Measurements from ENCODE around the gene GPR61.

The GPR61 gene

DNA sequence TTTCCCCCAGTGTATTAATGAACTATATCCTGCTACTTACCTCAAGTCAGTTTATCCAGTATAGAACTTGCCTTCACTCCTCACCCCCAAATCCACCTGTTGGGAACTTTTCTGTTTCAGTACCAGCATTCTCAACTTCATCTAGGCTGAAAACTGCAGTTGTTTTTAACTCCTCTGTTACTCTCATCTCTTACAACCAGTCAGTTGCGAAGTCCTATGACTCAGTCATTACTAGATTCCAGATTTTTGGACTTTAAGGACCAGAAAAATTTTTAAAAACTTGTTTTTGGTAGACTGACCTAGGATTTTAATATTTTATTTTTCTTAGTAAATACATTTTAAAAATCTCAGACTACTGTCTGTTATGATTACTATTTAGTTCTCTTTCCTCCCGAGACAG lies 16.9 kb downstream of the GPR61 start:
- POLR2A ChIA-PET: no interaction called here
- no peak for DNase-seq
- Histone ChIP-seq H3K4me1 (ENCODE audit: control extremely low read depth in 1 of 4, control insufficient read depth in 4 of 4, insufficient read depth in 4 of 4, low read length in 3 of 4) (peaks cover 6 to 20% (median 11%) of the 10 kb centered on the region in 4 experiments), H3K36me3 (ENCODE audit: control insufficient read depth in 4 of 4, insufficient read depth in 4 of 4, low read length in 3 of 4) (peaks cover 0 to 2% (median 0%) of the 10 kb centered on the region in 4 experiments), H3K9me3 (ENCODE audit: control extremely low read depth in 1 of 5, control insufficient read depth in 4 of 5, insufficient read depth in 2 of 5, low read depth in 1 of 5, low read length in 4 of 5) (no peaks in the 10 kb centered on the region), H3K27me3 (replicated peaks in 2 of 5; ENCODE audit: control insufficient read depth in 4 of 5, insufficient read depth in 5 of 5, low read length in 4 of 5) (no peaks in the 10 kb centered on the region), H3K4me3 (ENCODE audit: control insufficient read depth in 1 of 7, extremely low read depth in 1 of 7, insufficient read depth in 4 of 7, low read depth in 2 of 7, low read length in 6 of 7) (no peak overlapping the region), H3K27ac (ENCODE audit: insufficient read depth in 1 of 2, low read depth in 1 of 2, low read length in 2 of 2, poor library complexity in 1 of 2, severe bottlenecking in 2 of 2) (no peak overlapping the region)
- CTCF ChIA-PET: no interaction called here
- 100% methylated on average over 2 of the region's 2 CpGs for WGBS (ENCODE audit: insufficient coverage)

DNA sequence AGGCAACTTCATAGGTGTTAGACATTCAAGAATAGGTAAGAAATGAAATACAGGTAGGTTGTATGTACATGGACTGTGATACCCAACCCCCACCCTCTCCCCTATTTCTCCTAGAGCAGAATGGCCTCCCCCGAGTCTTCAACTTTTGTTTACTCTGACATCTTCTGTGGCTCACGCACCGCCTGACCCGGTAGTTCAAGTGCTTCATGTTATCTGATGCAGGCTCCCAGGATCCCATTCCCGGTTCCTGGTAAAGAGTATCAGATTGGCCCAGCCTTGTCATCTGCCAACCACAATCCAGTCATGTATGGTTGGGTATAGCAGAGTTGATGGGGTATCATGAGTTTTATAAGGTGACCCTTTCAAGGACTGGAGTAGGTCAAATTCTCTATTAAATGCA lies 17.8 kb downstream of the GPR61 start:
- no peak overlapping the region for H3K27ac ChIP-seq (ENCODE audit: insufficient read depth in 1 of 2, low read depth in 1 of 2, low read length in 2 of 2, poor library complexity in 1 of 2, severe bottlenecking in 2 of 2)
- no peaks in the 10 kb centered on the region for H3K27me3 ChIP-seq (replicated peaks in 2 of 5; ENCODE audit: control insufficient read depth in 4 of 5, insufficient read depth in 5 of 5, low read length in 4 of 5)
- peaks cover 0 to 2% (median 0%) of the 10 kb centered on the region in 4 experiments for H3K36me3 ChIP-seq (ENCODE audit: control insufficient read depth in 4 of 4, insufficient read depth in 4 of 4, low read length in 3 of 4)
- CTCF ChIA-PET: interaction anchor here (1.3 kb wide), 1 partner anchor 35 kb away, joined by 3 read pairs; no protein-coding TSS in a partner anchor
- DNase-seq: no peak
- H3K9me3 ChIP-seq (ENCODE audit: control extremely low read depth in 1 of 5, control insufficient read depth in 4 of 5, insufficient read depth in 2 of 5, low read depth in 1 of 5, low read length in 4 of 5): no peaks in the 10 kb centered on the region
- POLR2A ChIA-PET: interaction anchor here (2.0 kb wide), 1 partner anchor 8 kb away, joined by 6 read pairs; the partner anchor contains the start of gene GNAI3
- H3K4me3 ChIP-seq (ENCODE audit: control insufficient read depth in 1 of 7, extremely low read depth in 1 of 7, insufficient read depth in 4 of 7, low read depth in 2 of 7, low read length in 6 of 7): no peak overlapping the region
- 100% methylated on average over 2 of the region's 5 CpGs for WGBS (ENCODE audit: insufficient coverage)
- peaks cover 6 to 20% (median 12%) of the 10 kb centered on the region in 4 experiments for H3K4me1 ChIP-seq (ENCODE audit: control extremely low read depth in 1 of 4, control insufficient read depth in 4 of 4, insufficient read depth in 4 of 4, low read length in 3 of 4)

DNA sequence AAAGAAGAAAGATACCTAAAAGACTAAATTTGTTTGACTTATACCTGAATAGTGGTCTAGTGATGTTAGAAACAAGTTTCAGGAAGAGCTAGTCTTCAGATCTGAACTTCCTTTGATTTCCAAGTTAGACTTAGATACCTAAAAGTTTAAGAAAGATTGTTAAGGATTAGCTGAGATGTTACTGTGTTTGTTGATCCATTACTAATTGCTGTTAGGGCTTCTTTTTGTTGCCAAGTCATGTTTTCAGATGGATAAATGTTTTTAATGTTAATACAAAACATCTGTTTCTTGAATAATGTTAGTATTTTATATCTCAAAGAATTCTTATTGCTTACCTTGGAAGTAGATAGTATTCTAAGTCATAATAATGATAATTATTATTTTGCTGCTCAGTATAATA lies 20.3 kb downstream of the GPR61 start:
- no peak for DNase-seq
- Histone ChIP-seq H3K36me3 (ENCODE audit: control insufficient read depth in 4 of 4, insufficient read depth in 4 of 4, low read length in 3 of 4) (no peaks in the 10 kb centered on the region), H3K9me3 (ENCODE audit: control extremely low read depth in 1 of 5, control insufficient read depth in 4 of 5, insufficient read depth in 2 of 5, low read depth in 1 of 5, low read length in 4 of 5) (no peaks in the 10 kb centered on the region), H3K4me1 (ENCODE audit: control extremely low read depth in 1 of 4, control insufficient read depth in 4 of 4, insufficient read depth in 4 of 4, low read length in 3 of 4) (peaks cover 7 to 28% (median 20%) of the 10 kb centered on the region in 4 experiments), H3K27ac (ENCODE audit: insufficient read depth in 1 of 2, low read depth in 1 of 2, low read length in 2 of 2, poor library complexity in 1 of 2, severe bottlenecking in 2 of 2) (no peak overlapping the region), H3K4me3 (ENCODE audit: control insufficient read depth in 1 of 7, extremely low read depth in 1 of 7, insufficient read depth in 4 of 7, low read depth in 2 of 7, low read length in 6 of 7) (no peak overlapping the region), H3K27me3 (replicated peaks in 2 of 5; ENCODE audit: control insufficient read depth in 4 of 5, insufficient read depth in 5 of 5, low read length in 4 of 5) (no peaks in the 10 kb centered on the region)
- ChIA-PET CTCF (interaction anchor here (0.8 to 1.7 kb wide), 8 partner anchors 10 to 216 kb away, joined by 3 to 5 read pairs (median 3); no protein-coding TSS in a partner anchor), POLR2A (no interaction called here)

DNA sequence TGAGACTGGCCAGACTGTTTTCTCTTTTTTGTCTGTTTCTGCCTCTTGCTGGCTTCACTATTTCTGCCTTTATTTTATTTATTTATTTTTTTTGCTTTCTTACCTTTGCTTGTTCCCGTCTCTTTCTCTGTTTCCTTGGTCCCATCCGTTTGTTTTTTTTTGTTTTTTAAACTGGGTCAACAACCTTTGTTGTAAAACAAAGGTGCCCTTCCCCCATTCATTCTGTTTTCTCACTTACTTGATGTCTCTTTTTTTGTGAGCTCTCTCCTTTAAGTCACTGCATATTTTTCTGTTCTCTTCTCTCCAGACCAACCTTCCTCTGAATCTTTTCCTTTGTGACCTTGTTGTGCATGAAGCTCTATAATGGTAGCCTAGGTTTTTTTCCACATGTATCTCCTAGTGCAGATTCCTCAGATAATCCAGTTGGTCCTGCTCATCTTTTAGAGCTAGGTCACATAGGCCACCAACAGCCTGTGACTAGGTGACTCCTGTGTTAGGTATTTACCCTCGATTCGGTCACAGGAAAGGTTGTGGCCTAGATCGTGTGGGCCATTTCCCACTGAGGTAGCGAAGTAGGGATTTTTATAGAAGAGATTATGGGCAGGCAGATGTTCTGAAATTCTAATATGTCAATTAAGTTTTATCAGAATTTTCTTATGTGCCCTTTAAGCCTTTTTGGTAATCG lies 24.7 kb downstream of the GPR61 start:
- POLR2A ChIA-PET: interaction anchor here (0.6 to 1.5 kb wide), 4 partner anchors 9 to 244 kb away, joined by 3 to 4 read pairs (median 4); partner anchors contain the start of gene GNAI3

DNA sequence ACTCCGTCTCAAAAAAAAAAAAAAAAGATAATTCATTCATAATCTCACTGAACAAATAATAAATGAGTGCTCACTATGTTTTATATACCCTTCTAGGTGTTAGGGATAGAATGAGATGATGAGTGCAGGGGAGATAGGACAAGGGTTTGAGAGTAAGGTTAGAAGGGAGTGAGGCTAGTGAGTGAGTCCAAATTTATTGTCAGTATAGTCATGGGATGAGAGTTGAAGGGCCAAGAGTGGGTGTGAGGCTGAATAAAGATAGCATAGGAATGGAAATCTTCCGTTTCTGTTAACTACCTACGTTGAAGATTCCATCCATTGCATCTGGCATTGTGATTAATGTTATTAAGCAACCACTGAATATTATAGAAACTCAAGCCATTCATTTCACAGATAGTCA lies 25.6 kb downstream of the GPR61 start:
- Histone ChIP-seq H3K4me3 (ENCODE audit: control insufficient read depth in 1 of 7, extremely low read depth in 1 of 7, insufficient read depth in 4 of 7, low read depth in 2 of 7, low read length in 6 of 7) (no peak overlapping the region), H3K36me3 (ENCODE audit: control insufficient read depth in 4 of 4, insufficient read depth in 4 of 4, low read length in 3 of 4) (no peaks in the 10 kb centered on the region), H3K27ac (ENCODE audit: insufficient read depth in 1 of 2, low read depth in 1 of 2, low read length in 2 of 2, poor library complexity in 1 of 2, severe bottlenecking in 2 of 2) (no peak overlapping the region), H3K9me3 (ENCODE audit: control extremely low read depth in 1 of 5, control insufficient read depth in 4 of 5, insufficient read depth in 2 of 5, low read depth in 1 of 5, low read length in 4 of 5) (no peaks in the 10 kb centered on the region), H3K27me3 (replicated peaks in 2 of 5; ENCODE audit: control insufficient read depth in 4 of 5, insufficient read depth in 5 of 5, low read length in 4 of 5) (no peaks in the 10 kb centered on the region), H3K4me1 (ENCODE audit: control extremely low read depth in 1 of 4, control insufficient read depth in 4 of 4, insufficient read depth in 4 of 4, low read length in 3 of 4) (peaks cover 0 to 20% (median 11%) of the 10 kb centered on the region in 4 experiments)
- ChIA-PET POLR2A (no interaction called here), CTCF (interaction anchor here (1.2 kb wide), 1 partner anchor 9 kb away, joined by 5 read pairs; no protein-coding TSS in a partner anchor)
- DNase-seq: no peak
- no CpG with 5 or more reads among the region's 3 CpGs for WGBS (ENCODE audit: insufficient coverage)

More for the DNA sequence above, 24.7 kb downstream of the GPR61 start:
- no peak overlapping the region for H3K27ac ChIP-seq (ENCODE audit: insufficient read depth in 1 of 2, low read depth in 1 of 2, low read length in 2 of 2, poor library complexity in 1 of 2, severe bottlenecking in 2 of 2)
- no peak for DNase-seq
- no peaks in the 10 kb centered on the region for H3K9me3 ChIP-seq (ENCODE audit: control extremely low read depth in 1 of 5, control insufficient read depth in 4 of 5, insufficient read depth in 2 of 5, low read depth in 1 of 5, low read length in 4 of 5)
- CTCF ChIA-PET: interaction anchor here (1.2 to 1.3 kb wide), 2 partner anchors 9 to 18 kb away, joined by 4 read pairs; no protein-coding TSS in a partner anchor
- peaks cover 0 to 20% (median 11%) of the 10 kb centered on the region in 4 experiments for H3K4me1 ChIP-seq (ENCODE audit: control extremely low read depth in 1 of 4, control insufficient read depth in 4 of 4, insufficient read depth in 4 of 4, low read length in 3 of 4)
- no peaks in the 10 kb centered on the region for H3K36me3 ChIP-seq (ENCODE audit: control insufficient read depth in 4 of 4, insufficient read depth in 4 of 4, low read length in 3 of 4)
- WGBS (ENCODE audit: insufficient coverage): 95% methylated on average over 7 of the region's 7 CpGs
- H3K27me3 ChIP-seq (replicated peaks in 2 of 5; ENCODE audit: control insufficient read depth in 4 of 5, insufficient read depth in 5 of 5, low read length in 4 of 5): no peaks in the 10 kb centered on the region
- H3K4me3 ChIP-seq (ENCODE audit: control insufficient read depth in 1 of 7, extremely low read depth in 1 of 7, insufficient read depth in 4 of 7, low read depth in 2 of 7, low read length in 6 of 7): no peak overlapping the region

DNA sequence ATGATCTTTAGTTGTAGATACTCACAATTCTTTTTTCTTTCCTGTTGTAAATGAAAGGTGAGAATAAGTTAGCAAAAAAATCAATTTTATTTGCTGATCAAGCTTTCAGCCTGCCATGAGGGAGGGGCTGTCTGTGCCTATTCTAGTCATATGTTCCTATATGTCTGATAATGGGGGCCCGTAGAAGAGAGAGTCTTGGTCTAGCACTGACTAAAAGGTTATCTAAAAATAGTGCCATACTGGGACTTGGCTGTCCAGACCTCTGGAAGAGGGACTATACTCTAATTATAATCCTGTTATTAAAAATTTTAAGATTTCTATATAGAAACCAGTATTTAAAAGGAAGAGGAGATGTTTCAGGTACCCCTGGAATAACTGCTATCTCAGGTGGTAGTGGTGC lies 27.3 kb downstream of the GPR61 start:
- H3K27ac ChIP-seq (ENCODE audit: insufficient read depth in 1 of 2, low read depth in 1 of 2, low read length in 2 of 2, poor library complexity in 1 of 2, severe bottlenecking in 2 of 2): no peak overlapping the region
- H3K27me3 ChIP-seq (replicated peaks in 2 of 5; ENCODE audit: control insufficient read depth in 4 of 5, insufficient read depth in 5 of 5, low read length in 4 of 5): no peaks in the 10 kb centered on the region
- no peak overlapping the region for H3K4me3 ChIP-seq (ENCODE audit: control insufficient read depth in 1 of 7, extremely low read depth in 1 of 7, insufficient read depth in 4 of 7, low read depth in 2 of 7, low read length in 6 of 7)
- CTCF ChIA-PET: no interaction called here
- DNase-seq: no peak
- no peaks in the 10 kb centered on the region for H3K36me3 ChIP-seq (ENCODE audit: control insufficient read depth in 4 of 4, insufficient read depth in 4 of 4, low read length in 3 of 4)
- no CpG with 5 or more reads among the region's 1 CpG for WGBS (ENCODE audit: insufficient coverage)
- H3K9me3 ChIP-seq (ENCODE audit: control extremely low read depth in 1 of 5, control insufficient read depth in 4 of 5, insufficient read depth in 2 of 5, low read depth in 1 of 5, low read length in 4 of 5): no peaks in the 10 kb centered on the region
- POLR2A ChIA-PET: no interaction called here
- H3K4me1 ChIP-seq (ENCODE audit: control extremely low read depth in 1 of 4, control insufficient read depth in 4 of 4, insufficient read depth in 4 of 4, low read length in 3 of 4): peaks cover 0 to 24% (median 11%) of the 10 kb centered on the region in 4 experiments
